Activated T-helper 1 cell treated with Interleukin-2 at 50 U/mL for 16 hours (primary cell): ENCODE data around the gene UHRF2.
"Not testable (repeated sequence)": the region's sequence is repeated elsewhere in the genome, so short reads cannot be mapped to it uniquely, and the experiment has no call there.

ENCODE experiments used
- DNase-seq: peaks from one replicate; pipeline ENCODE4 v3.0.0-alpha.2; 2020; ENCODE audit warnings: low read depth

UHRF2 gene

DNA sequence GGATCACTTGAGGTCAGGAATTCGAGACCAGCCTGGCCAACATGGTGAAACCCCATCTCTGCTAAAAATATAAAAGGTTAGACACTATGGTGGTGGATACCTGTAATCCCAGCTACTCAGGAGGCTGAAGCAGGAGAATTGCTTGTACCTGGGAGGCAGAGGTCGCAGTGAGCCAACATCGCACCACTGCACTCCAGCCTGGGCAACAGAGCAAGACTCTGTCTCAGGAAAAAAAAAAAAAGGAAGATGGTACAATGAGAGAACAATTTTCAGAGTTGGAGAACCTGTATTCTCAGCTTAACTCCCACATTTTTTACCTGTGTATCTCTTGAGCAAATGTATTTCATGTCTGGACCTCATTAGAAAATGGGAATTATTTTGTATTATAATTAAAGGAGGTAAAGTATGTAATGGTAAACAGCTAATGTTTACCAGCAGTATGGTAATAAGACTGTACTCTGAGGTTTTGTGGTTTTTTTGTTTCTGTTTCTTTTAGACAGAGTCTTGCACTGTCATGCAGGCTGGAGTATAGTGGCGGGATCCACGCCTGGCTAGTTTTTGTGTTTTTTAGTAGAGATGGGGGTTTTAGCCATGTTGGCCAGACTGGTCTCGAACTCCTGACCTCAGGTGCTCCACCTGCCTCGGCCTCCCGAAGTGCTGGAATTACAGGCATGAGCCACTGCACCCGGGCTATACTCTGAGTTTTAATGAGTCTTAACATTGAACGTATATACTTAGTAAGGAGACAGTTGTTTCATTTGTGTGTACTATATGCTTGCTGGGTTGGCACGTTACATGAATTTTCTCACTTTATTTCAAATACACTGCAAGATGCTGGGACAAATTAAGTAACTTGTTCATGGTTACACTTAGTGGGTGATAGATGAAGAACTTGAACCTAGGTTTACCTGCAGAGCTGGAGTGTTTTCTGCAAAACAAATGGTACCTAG, 16.2 kb downstream of the UHRF2 start:
- no peak for DNase-seq

DNA sequence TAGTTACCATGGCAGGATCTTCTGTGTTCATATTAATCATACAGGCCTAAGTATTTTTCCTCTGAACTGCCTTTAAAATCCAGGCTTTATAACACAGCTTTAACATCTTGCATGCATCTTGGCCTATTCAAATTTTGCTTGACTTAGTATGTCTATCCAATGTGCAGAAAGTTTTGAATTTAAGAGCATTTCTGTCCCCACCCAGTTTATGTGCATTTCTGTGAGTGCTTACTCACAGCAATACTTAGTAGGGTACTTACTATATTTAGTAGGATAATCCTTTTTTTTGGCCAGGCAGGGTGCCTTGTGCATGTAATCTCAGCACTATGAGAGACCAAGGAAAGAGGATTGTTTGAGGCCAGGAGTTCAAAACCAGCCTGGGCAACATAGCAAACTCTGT, 18.0 kb downstream of the UHRF2 start:
- no peak for DNase-seq

DNA sequence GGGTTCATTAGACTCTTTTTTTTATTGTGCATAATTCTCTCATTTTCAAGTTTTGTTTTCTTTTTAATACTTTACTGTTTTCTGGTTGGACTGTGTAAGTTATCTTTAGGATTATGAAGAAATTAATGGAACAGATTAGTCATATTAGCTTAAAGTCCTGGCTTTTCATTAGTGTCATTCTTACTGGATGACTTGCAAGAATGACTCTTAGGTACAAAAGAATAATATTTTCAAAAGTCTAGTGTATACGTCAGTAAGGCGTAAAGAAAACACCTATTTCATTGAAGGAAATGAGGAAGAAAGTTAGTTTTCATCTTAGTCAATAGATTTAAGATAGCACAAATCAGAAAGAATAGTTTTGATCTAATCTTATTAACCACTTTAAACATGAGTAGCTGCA, 20.4 kb downstream of the UHRF2 start:
- DNase-seq = no peak

- DNase-seq = no peak
These were observed 26.2 kb downstream of the UHRF2 start for GRCh38 chr9:6439051-6439703.

GRCh38 chr9:6440405-6440804, 27.4 kb downstream of the UHRF2 start:
- DNase-seq = no peak

- DNase-seq = no peak
These were observed 28.3 kb downstream of the UHRF2 start for GRCh38 chr9:6441269-6441668.

GRCh38 chr9:6443661-6444060, 30.7 kb downstream of the UHRF2 start:
- DNase-seq = no peak

- no peak for DNase-seq
These were observed 31.1 kb downstream of the UHRF2 start for GRCh38 chr9:6444128-6444527.

DNA sequence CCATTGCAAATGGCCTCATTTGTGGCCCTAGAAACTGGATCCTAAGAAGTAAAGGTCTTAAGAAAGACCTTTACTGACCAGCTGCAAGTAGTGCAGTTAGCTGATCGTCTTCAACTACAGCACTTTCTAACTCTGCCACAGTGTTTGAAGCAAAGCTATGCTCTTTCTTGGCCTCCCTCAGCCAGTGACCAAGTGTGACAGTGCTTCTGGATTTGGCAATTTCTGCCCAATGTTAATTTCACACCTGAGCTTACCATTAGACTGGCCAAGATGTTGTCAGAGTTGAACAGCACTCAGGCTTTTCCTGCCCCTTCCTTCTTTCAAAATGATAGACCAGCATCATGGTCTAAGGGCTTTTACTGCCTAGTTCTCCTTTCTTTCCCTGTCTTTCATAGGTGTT, 36.1 kb downstream of the UHRF2 start:
- DNase-seq = no peak

DNA sequence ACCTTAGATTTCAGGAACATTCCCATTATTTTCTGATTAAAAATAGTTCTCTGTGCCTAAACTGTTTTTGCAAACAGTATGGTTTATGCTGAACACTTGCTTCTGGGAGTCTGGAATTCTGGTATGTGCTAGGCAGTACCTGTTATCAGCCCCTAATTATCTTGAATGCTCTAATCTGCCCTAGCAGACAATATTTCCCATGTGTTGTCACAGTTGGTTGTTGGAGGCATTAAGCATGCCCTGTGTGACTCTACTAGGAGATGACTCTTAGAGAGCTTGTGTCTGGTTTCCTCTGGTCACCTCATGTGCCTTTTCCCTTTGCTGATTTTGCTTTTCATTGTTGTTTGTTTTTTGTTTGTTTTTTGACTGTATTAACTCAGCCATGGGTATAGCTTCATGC, 36.6 kb downstream of the UHRF2 start:
- no peak for DNase-seq

DNA sequence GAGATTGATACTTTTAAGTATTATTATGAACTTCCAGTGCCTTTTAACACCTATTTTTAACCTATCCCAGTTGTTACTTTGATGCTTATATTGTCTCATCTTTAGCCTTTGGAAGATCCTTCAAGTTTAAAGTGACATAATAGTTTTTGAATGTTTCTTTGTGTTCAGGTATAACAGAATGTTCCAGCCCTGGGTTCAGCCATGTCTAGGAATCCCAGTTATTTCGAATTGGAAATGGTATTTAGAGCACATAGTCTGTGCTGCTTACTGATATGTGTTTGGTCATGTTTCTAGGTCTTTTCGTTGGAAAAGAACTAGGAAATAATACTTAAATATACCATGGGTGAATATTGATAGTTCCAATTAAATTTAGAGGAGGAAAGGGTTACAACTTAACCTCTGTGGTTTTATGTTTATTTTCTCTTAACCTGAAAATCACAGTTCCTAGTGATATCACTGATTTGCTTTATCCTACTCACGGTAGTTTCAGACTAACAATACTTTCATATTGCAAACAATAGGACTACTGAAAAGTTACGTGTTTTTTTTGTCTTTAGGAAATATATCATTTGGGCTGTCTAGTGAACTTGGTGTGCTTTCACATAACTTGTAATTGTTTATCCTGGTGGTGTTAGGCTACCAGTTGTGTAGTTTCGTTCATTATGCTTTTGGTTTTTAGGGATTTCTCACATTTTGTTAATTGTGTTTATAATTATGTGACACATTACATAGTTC, 37.8 kb downstream of the UHRF2 start:
- DNase-seq = no peak

DNA sequence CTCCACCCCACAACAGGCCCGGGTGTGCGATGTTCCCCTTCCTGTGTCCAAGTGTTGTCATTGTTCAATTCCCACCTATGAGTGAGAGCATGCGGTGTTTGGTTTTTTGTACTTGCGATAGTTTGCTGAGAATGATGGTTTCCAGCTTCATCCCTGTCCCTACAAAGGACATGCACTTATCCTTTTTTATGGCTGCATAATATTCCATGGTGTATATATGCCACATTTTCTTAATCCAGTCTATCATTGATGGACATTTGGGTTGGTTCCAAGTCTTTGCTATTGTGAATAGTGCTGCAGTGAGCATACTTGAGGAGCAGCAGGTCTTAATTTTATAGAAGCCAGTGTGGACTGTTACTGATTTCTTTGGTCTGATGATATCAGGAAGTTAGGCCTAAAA, 42.3 kb downstream of the UHRF2 start:
- DNase-seq = not testable (repeated sequence)

DNA sequence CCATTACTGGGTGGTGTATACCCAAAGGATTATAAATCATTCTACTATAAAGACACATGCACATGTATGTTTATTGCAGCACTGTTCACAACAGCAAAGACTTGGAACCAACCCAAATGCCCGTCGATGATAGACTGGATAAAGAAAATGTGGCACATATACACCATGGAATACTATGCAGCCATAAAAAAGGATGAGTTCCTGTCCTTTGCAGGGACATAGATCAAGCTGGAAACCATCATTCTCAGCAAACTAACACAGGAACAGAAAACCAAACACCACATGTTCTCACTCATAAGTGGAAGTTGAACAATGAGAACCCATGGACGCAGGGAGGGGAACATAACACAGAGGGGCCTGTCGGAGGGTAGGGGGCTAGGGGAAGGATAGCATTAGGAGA, 45.7 kb downstream of the UHRF2 start:
- not testable (repeated sequence) for DNase-seq

GRCh38 chr9:6459718-6460117, 46.7 kb downstream of the UHRF2 start:
- no peak for DNase-seq

DNA sequence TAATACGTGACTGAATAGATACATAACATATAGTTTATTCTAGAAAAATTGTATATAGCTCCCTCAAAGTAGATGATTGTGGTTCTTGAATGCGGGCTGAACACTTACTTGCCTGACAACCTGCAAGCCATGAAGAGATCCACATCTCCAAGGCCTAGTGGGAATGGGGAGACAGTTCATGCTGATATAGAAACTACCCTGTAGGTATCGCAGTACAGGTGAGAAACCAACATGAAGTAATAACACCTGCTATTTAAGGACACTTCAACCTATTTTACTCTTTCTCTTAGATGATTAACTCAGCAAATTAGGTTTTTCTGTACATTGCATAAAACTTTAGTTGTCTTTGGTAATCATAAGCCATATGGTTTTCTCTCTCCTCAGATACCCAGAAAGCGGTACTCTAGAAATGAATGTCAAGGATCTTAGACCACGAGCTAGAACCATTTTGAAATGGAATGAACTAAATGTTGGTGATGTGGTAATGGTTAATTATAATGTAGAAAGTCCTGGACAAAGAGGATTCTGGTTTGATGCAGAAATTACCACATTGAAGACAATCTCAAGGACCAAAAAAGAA, 47.3 kb downstream of the UHRF2 start:
- DNase-seq = no peak

DNA sequence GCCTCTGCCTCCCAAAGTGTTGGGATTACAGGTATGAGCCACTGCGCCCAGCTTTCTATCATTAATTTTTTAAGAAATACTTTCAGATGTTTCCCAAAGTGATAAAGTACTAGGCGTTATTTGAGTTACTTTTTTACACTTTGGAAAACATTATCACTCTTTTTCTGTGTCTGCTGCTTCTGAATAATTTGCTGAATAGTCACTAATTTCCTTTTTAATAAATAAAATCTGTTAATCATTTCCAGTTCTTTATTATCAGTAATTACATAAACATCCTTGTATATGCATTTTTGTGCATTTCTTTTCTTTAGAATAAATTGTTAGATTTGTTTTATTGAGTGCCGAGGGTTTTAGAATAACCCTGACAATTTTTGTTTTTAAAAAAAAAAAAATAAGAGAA, 48.6 kb downstream of the UHRF2 start:
- DNase-seq = no peak

DNA sequence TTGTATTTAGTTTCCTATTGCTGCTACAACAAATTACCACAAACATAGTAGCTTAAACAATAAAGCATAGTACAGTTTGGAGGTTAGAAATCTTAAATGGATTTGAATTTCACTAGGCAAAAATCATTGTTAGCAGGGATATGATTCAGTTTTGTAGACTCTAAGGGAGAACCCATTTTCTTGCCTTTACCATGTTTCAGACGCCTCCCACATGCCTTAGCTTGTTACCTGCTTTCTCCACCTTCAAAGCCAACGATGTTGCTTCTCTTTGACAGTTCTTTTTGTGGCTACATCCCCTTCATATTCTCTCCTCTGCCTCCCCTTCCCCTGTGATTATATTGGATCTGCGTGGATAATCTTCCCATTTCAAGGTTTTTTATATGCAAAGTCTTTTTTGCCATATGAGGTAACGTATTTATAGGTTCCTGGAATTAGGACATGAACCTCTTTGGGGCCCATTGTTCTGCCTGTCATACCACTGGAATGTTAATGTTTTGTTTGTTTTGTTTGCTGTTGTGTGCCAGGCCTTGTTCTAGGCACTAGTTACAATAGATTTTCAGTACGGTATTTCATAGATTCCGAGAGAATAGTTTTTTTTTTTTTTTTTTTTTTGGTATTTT, 54.1 kb downstream of the UHRF2 start:
- no peak for DNase-seq

- DNase-seq = no peak
These were observed 58.3 kb downstream of the UHRF2 start for GRCh38 chr9:6471231-6471850.

DNA sequence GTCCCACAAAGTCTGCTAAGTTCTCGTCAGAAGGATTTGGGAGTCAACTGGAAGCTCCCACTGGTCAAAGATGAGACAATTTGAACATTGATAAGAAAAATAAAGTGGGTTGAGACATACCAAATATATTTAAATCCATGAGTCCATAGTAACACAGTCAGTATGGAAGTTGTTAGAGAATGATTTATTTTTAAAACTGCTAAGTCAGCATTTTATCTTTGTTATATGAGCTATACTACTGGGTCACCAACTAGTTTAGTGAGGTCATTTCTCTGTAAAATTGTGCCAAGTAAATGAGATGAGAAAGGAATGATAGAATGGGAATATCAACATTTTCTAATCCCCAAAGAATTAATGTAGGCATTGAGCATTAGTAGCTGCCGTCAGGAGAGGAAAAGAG, 60.2 kb downstream of the UHRF2 start:
- DNase-seq = no peak

DNA sequence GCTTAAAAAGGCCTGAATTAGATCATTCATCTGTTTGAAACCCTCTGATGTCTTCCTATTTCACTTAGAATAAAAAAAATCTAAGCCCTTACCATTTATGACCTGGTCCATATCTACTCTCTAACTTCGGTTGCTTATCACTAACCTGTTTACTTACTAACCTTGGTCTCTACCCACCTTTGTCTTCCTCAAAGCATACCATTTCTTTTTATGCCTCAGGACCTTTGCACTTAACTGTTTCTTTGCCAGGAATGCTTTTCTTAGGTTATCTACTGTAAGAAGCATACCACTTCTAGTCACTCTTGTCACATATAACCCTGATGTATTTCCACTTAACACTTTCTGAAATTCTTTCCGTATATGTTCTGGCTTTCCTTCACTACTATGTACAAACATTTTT, 67.0 kb downstream of the UHRF2 start:
- no peak for DNase-seq

DNA sequence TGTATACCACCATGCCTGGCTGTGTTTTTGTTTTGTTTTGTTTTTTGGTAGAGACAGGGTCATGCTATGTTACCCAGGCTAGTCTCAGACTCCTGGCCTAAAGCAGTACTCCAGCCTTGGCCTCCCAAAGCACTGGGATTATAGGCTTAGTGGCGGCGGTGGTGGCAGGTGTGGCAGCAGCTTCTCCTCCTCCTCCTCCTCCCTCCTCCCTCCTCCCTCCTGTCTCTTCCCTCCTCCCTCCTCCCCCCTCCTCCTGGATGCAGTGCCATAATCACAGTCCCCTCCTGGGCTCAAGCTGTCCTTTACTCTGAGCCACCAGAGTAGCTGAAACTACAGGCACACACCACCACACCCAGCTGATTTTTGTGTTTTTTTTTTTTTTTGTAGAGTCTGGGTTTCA, 71.2 kb downstream of the UHRF2 start:
- no peak for DNase-seq

GRCh38 chr9:6488395-6488794, 75.4 kb downstream of the UHRF2 start:
- no peak for DNase-seq
